ENCODE data around the gene LIN54.

Gene LIN54

DNA sequence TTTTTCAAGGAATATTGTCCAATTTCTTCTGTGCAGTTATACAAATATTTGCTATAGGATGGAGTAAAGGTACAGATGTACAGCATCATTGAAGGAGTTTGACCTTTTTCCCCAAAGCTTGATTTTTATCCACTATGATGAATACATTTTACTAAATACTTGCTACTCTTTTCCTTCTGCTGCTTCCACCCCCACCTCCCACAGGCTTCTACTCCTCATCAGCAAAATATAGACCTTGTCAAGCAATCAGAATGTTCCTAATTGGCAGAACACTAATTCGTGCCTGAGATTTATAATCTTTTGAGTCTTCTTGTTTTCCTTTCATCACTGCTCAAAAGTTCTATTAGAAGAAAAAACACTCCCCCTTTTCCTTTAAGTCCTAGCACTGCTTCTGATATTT, 113.9 kb downstream of the LIN54 start:
- H3K4me3 ChIP-seq (ENCODE audit: low read depth, low read length): no peak overlapping the region

DNA sequence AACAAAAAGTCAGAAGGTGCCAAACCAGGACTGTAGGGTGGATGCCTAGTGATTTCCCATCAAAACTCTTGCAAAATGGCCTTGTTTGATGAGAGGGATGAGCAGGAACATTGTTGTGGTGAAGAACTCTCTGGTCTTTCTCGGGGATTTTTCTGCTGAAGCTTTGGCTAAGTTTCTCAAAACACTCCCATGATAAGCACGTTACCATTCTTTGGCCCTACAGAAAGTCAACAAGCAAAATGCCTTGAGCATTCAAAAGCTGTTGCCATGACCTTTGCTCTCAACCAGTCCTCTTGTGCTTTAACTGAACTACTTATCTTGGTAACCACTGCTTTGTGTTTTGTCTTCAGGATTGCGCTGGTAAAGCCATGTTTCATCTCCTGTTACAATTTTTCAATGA, 116.7 kb downstream of the LIN54 start:
- no peak overlapping the region for H3K4me3 ChIP-seq (ENCODE audit: low read depth, low read length)

DNA sequence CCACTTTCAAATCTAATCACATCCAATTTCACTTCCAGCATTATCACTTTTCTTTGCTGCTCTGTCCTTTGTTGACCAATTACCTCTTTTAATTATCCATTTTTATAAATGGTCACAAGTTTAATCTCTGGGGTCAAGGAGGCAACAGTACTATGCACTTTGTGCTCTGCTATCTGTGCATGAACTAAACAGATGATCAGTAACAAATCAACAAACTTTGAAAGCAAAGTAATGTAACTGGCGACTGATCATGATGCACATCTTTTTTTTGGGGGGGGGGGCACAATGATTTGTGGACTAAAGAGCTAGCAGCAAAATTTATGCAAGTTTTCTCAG, 118.2 kb downstream of the LIN54 start:
- no peak overlapping the region for H3K4me3 ChIP-seq (ENCODE audit: low read depth, low read length)

DNA sequence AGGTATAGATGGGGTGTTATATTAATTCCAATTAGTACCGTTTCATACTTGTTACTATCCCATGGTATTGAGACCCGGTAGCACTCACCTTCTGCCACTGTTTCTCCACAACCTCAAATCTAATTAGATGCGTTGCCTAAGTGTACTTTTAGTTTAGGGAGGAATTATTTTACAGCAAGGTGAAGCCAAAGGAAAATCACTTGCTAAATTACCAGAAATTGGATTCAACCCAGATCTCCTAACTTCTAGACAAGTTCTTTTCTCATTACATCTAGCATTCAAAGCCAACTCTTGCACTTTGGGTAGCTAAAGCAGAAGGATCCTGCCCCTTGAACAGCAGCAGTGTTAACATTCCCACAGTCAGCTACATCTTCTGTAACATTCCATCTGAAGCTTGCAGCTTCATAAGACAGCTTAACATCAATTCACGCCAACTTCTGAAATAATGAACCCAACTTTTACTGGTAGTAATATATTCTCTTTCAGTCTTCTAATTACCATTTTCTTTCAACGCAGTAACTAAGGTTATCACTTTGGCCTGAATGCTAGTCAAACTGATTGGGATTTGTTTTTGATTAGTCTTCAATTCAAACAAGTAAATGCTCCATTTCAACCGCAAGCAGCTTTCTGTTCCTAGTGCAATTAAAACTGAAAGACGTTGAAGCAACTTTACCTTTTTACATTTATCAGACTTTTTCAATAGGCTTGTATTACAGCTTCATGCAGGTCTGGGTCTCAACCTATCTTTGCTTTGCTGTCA, 118.7 kb downstream of the LIN54 start:
- H3K4me3 ChIP-seq (ENCODE audit: low read depth, low read length): peak overlapping the region; percentile 93

GRCh38 chr4:82890901-82891706, 119.5 kb downstream of the LIN54 start, which contains the start of gene SEC31A:
TSS of gene SEC31A (minus strand) at chr4:82891153. CDS start at chr4:82881936, 9,217 bp downstream.
- peak within 1 kb of the TSS; percentile 93 for H3K4me3 ChIP-seq (ENCODE audit: low read depth, low read length)

- peak overlapping the region; percentile 93 for H3K4me3 ChIP-seq (ENCODE audit: low read depth, low read length)
These were observed 120.1 kb downstream of the LIN54 start for GRCh38 chr4:82890528-82890900.

GRCh38 chr4:82889287-82889686, 121.3 kb downstream of the LIN54 start:
- peak overlapping the region; percentile 93 for H3K4me3 ChIP-seq (ENCODE audit: low read depth, low read length)

GRCh38 chr4:82886147-82886942, 124.3 kb downstream of the LIN54 start:
- no peak overlapping the region for H3K4me3 ChIP-seq (ENCODE audit: low read depth, low read length)

- H3K4me3 ChIP-seq (ENCODE audit: low read depth, low read length): no peak overlapping the region
These were observed 125.2 kb downstream of the LIN54 start for GRCh38 chr4:82885410-82885809.

Measured in iPS-11a (cell line).